ENCODE measurements around the gene MYO3B. TPM values are rescaled to one million over a fixed set of nuclear protein-coding genes. Genes with fewer than 3 reads are reported as not detected.

MYO3B gene
- total RNA-seq, 1 experiment from 2014 or later, result 0.52 TPM

DNA sequence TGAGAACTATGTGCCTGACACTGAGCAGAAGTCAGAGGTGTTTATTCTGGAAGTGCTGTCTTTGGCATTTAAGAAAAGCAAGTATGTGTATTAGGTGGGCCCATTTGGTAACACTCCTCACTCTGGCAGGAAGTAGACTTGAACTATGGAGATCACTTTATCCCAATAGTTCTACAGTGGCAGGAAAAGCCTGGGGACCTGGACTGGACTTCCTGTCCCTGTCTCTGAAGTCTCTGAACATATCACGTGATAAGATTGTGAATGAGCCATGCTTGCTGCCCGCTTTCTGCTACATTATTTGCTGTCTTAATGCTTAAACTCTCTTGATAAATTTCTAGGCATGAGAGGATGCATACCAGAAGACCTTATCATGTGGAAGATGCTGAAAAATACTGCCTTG is 203.7 kb downstream of the MYO3B start:
- ChIA-PET POLR2A (ENCODE audit: low non-redundant PET) (no interaction called here), CTCF (no interaction called here)
- DNase-seq (ENCODE audit: low spot score), result no peak
- H3K9me3 ChIP-seq (ENCODE audit: low read depth, low read length, poor library complexity, severe bottlenecking), result no peaks in the 10 kb centered on the region
- BruUV-seq (replicated peaks), result no TSS peak
- no peak overlapping the region for H3K4me3 ChIP-seq (ENCODE audit: low read depth, low read length, poor library complexity, severe bottlenecking)
- no peak overlapping the region for H3K27ac ChIP-seq (ENCODE audit: low read depth, low read length, poor library complexity, severe bottlenecking)
- H3K36me3 ChIP-seq (ENCODE audit: insufficient read depth, low read length, poor library complexity, severe bottlenecking), result no peaks in the 10 kb centered on the region
- H3K27me3 ChIP-seq (replicated peaks; ENCODE audit: insufficient read depth, low read depth, low read length, poor library complexity), result no peaks in the 10 kb centered on the region
- H3K4me1 ChIP-seq (ENCODE audit: insufficient read depth, low read length, poor library complexity, severe bottlenecking), result no peaks in the 10 kb centered on the region
- TF ChIP-seq, protein P1, sequence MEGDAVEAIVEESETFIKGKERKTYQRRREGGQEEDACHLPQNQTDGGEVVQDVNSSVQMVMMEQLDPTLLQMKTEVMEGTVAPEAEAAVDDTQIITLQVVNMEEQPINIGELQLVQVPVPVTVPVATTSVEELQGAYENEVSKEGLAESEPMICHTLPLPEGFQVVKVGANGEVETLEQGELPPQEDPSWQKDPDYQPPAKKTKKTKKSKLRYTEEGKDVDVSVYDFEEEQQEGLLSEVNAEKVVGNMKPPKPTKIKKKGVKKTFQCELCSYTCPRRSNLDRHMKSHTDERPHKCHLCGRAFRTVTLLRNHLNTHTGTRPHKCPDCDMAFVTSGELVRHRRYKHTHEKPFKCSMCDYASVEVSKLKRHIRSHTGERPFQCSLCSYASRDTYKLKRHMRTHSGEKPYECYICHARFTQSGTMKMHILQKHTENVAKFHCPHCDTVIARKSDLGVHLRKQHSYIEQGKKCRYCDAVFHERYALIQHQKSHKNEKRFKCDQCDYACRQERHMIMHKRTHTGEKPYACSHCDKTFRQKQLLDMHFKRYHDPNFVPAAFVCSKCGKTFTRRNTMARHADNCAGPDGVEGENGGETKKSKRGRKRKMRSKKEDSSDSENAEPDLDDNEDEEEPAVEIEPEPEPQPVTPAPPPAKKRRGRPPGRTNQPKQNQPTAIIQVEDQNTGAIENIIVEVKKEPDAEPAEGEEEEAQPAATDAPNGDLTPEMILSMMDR (conservative IDR thresholded peaks at IDR 0.05; ENCODE audit: low read depth, low read length), result no peak
- no peak for TF ChIP-seq EZH2 (IDR thresholded peaks at IDR 0.05; ENCODE audit: borderline replicate concordance, low read depth, low read length, poor library complexity, severe bottlenecking)
- intact Hi-C loops (cut with micrococcal nuclease; ENCODE audit: unreplicated experiment), result no loop called here

DNA sequence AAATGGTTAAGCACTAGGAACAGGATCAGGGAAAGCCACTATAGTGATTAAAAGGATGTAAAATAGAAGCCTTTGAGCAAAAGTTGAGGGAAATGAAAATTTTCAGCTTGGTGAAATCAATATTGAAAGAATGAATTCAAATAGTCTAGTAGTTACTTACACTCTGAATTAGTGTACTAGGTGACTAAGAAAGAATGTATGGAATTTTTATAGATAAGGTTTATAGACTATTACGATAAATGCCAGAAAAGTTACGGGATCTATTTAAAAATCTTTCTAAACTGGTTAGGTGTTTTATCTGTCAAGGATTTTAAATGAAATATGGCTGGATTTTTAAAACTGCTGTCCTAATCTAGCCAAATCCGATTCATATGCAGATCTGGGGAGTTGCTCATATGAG is 208.6 kb downstream of the MYO3B start:
- ChIA-PET POLR2A (ENCODE audit: low non-redundant PET) (no interaction called here), CTCF (no interaction called here)
- Histone ChIP-seq H3K36me3 (ENCODE audit: insufficient read depth, low read length, poor library complexity, severe bottlenecking) (no peaks in the 10 kb centered on the region), H3K4me3 (ENCODE audit: low read depth, low read length, poor library complexity, severe bottlenecking) (no peak overlapping the region), H3K27me3 (replicated peaks; ENCODE audit: insufficient read depth, low read depth, low read length, poor library complexity) (no peaks in the 10 kb centered on the region), H3K27ac (ENCODE audit: low read depth, low read length, poor library complexity, severe bottlenecking) (no peak overlapping the region), H3K4me1 (ENCODE audit: insufficient read depth, low read length, poor library complexity, severe bottlenecking) (peaks cover 13% of the 10 kb centered on the region), H3K9me3 (ENCODE audit: low read depth, low read length, poor library complexity, severe bottlenecking) (no peaks in the 10 kb centered on the region)
- TF ChIP-seq EZH2 (IDR thresholded peaks at IDR 0.05; ENCODE audit: borderline replicate concordance, low read depth, low read length, poor library complexity, severe bottlenecking), result no peak
- TF ChIP-seq, protein P1 (conservative IDR thresholded peaks at IDR 0.05; ENCODE audit: low read depth, low read length), result no peak
- intact Hi-C loops (cut with micrococcal nuclease; ENCODE audit: unreplicated experiment), result no loop called here
- no peak for DNase-seq (ENCODE audit: low spot score)
- BruUV-seq (replicated peaks), result no TSS peak

DNA sequence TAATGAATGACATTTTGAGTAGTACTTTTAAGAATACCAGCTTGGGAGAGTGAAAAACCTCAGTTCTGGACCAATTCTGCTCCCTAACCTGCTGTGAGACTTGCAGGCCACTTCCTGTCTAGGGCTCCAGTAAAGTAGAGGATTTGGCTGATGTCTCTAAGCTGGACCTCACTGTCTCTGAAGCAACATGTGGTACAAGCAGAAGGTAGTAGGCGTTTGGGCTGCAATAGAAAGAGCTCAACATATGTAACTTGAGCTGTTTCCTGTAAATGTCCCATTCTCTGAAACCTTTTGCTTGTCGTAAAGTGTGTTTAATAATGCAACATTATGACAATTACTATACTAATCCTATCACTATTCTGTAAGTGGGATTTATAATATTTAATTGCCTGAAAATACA is 213.1 kb downstream of the MYO3B start:
- BruUV-seq (replicated peaks), result no TSS peak
- intact Hi-C loops (cut with micrococcal nuclease; ENCODE audit: unreplicated experiment), result no loop called here
- no peaks in the 10 kb centered on the region for H3K9me3 ChIP-seq (ENCODE audit: low read depth, low read length, poor library complexity, severe bottlenecking)
- H3K27me3 ChIP-seq (replicated peaks; ENCODE audit: insufficient read depth, low read depth, low read length, poor library complexity), result peaks cover 6% of the 10 kb centered on the region
- H3K4me1 ChIP-seq (ENCODE audit: insufficient read depth, low read length, poor library complexity, severe bottlenecking), result peaks cover 37% of the 10 kb centered on the region
- no peak for TF ChIP-seq EZH2 (IDR thresholded peaks at IDR 0.05; ENCODE audit: borderline replicate concordance, low read depth, low read length, poor library complexity, severe bottlenecking)
- TF ChIP-seq, protein P1 (conservative IDR thresholded peaks at IDR 0.05; ENCODE audit: low read depth, low read length), result no peak
- ChIA-PET CTCF (interaction anchor here (0.5 to 1.1 kb wide), 3 partner anchors 20 to 425 kb away, joined by 3 to 4 read pairs (median 3); partner anchors contain the start of gene GAD1), POLR2A (ENCODE audit: low non-redundant PET) (no interaction called here)
- H3K36me3 ChIP-seq (ENCODE audit: insufficient read depth, low read length, poor library complexity, severe bottlenecking), result no peaks in the 10 kb centered on the region
- no peak overlapping the region for H3K27ac ChIP-seq (ENCODE audit: low read depth, low read length, poor library complexity, severe bottlenecking)
- peak; percentile 82 for DNase-seq (ENCODE audit: low spot score)
- H3K4me3 ChIP-seq (ENCODE audit: low read depth, low read length, poor library complexity, severe bottlenecking), result no peak overlapping the region
